Activated T-cell treated with anti-CD3 and anti-CD28 coated beads, Interleukin-2, amount 50 U/mL, for 4 hours (primary cell): ENCODE data around the gene CPNE2. TPM values are rescaled to one million over a fixed set of nuclear protein-coding genes. Genes with fewer than 3 reads are reported as not detected.

Source experiments
- ATAC-seq, 2 donors: fragments of 200-7000 bp; cut with Tn5 transposase; one replicate each; pipeline ENCODE4 v1.10.0; 2021
- DNase-seq: peaks from one replicate; pipeline ENCODE4 v3.0.0-alpha.2; 2020
- H3K27me3 Mint-ChIP-seq: one replicate; pipeline ENCODE4 v1.8.0; 2021; ENCODE audit warnings: low read depth, mixed read lengths
- H3K36me3 Mint-ChIP-seq: one replicate; pipeline ENCODE4 v1.8.0; 2022; ENCODE audit warnings: mixed read lengths; ENCODE audit not compliant: insufficient read depth
- H3K4me1 Mint-ChIP-seq: one replicate; pipeline ENCODE4 v1.8.0; 2021; ENCODE audit warnings: low read depth, mixed read lengths
- H3K4me3 Mint-ChIP-seq: one replicate; pipeline ENCODE4 v1.8.0; 2021; ENCODE audit warnings: mild to moderate bottlenecking, moderate library complexity, mixed read lengths
- H3K9me3 Mint-ChIP-seq: one replicate; pipeline ENCODE4 v1.8.0; 2021; ENCODE audit warnings: mixed read lengths
- total RNA-seq, 3 donors: library from RNA; stranded (reverse); gene quantifications; one replicate each; pipeline ENCODE4 v1.2.1, GENCODE V29; 2021

The CPNE2 gene
- total RNA-seq, 3 donors from 2014 or later, result 2.4 to 4.0 (median 2.9) TPM

DNA sequence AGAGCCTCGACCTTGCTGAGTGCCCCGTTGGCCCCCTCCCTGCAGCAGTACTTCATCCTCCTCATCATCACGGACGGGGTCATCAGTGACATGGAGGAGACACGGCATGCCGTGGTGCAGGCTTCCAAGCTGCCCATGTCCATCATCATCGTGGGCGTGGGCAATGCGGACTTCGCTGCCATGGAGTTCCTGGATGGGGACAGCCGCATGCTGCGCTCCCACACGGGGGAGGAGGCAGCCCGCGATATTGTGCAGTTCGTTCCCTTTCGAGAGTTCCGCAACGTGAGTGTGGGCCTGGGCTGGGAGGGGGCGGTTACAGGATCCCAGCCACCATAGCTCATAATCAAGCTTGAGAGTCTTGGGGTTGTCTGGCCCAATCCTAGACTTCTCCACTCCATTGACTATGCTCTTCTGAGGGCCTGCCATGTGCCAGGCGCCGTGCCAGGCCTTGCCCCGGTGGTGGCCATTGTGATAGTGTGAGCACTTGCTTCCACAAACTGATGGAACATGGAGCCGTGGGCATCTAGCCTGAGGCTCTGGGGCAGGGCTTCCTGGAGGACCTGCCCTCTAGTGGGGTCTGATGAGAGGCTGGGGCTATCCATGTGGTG, 53.8 kb downstream of the CPNE2 start:
- DNase-seq (no peak), ATAC-seq (no peak)
- H3K9me3 Mint-ChIP-seq, result no peaks in the 10 kb centered on the region
- peaks cover 34% of the 10 kb centered on the region for H3K4me1 Mint-ChIP-seq
- H3K36me3 Mint-ChIP-seq, result no peaks in the 10 kb centered on the region
- H3K4me3 Mint-ChIP-seq, result no peak overlapping the region
- H3K27me3 Mint-ChIP-seq, result no peaks in the 10 kb centered on the region

- Mint-ChIP-seq H3K4me1 (peaks cover 30% of the 10 kb centered on the region), H3K36me3 (no peaks in the 10 kb centered on the region), H3K9me3 (no peaks in the 10 kb centered on the region), H3K27me3 (no peaks in the 10 kb centered on the region), H3K4me3 (no peak overlapping the region)
- no peak for ATAC-seq
- DNase-seq, result no peak
Measured at GRCh38 chr16:57146735-57147134, 54.4 kb downstream of the CPNE2 start.

- no peaks in the 10 kb centered on the region for H3K9me3 Mint-ChIP-seq
- H3K36me3 Mint-ChIP-seq, result peaks cover 6% of the 10 kb centered on the region
- DNase-seq, result no peak
- no peak overlapping the region for H3K4me3 Mint-ChIP-seq
- H3K4me1 Mint-ChIP-seq, result peaks cover 30% of the 10 kb centered on the region
- no peaks in the 10 kb centered on the region for H3K27me3 Mint-ChIP-seq
- ATAC-seq, result no peak
Measured at GRCh38 chr16:57147381-57148221, 55.2 kb downstream of the CPNE2 start.

DNA sequence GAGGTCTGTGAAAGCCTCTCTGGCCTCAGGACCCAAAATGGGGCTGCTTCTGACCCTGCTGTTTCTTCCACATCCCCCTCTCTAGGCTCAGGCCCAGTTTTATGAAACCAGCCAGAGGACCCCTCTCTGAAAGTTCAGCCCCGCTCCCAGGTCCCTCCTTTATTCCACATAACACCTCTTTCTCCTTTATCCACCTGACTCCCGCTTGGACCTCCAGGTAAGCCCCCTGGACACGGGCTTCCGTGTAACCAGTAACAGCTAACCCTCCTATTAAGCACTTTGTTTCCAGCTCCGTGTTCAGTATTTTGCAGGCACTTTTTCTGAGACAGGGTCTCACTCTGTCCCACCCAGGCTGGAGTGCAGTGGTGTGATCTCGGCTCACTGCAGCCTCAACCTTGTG, 56.1 kb downstream of the CPNE2 start:
- Mint-ChIP-seq H3K27me3 (no peaks in the 10 kb centered on the region), H3K9me3 (no peaks in the 10 kb centered on the region), H3K36me3 (peaks cover 12% of the 10 kb centered on the region), H3K4me1 (peaks cover 22% of the 10 kb centered on the region), H3K4me3 (no peak overlapping the region)
- ATAC-seq (no peak), DNase-seq (no peak)

DNA sequence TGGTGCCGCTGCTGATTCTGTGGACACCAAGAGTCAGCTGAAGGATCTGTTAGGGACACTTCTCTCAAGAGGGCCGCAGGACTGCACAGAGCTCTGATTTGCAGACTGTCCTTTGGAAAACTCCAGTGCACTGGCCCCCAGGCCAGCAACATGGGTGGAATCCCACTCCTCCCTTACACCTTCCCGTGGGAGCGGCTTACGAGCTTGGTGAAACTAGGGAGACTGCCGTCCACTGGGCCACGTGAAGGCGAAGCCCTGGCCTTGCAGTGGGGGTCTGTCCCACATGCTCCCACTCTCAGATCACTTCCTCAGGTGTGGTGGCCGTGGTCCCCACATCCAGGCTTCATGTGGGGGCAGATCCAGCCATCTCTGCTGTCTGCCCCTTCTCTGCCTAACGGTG, 57.0 kb downstream of the CPNE2 start:
- DNase-seq (no peak), ATAC-seq (no peak)
- H3K9me3 Mint-ChIP-seq, result no peaks in the 10 kb centered on the region
- H3K36me3 Mint-ChIP-seq, result peaks cover 20% of the 10 kb centered on the region
- H3K27me3 Mint-ChIP-seq, result no peaks in the 10 kb centered on the region
- H3K4me3 Mint-ChIP-seq, result no peak overlapping the region
- peaks cover 18% of the 10 kb centered on the region for H3K4me1 Mint-ChIP-seq

DNA sequence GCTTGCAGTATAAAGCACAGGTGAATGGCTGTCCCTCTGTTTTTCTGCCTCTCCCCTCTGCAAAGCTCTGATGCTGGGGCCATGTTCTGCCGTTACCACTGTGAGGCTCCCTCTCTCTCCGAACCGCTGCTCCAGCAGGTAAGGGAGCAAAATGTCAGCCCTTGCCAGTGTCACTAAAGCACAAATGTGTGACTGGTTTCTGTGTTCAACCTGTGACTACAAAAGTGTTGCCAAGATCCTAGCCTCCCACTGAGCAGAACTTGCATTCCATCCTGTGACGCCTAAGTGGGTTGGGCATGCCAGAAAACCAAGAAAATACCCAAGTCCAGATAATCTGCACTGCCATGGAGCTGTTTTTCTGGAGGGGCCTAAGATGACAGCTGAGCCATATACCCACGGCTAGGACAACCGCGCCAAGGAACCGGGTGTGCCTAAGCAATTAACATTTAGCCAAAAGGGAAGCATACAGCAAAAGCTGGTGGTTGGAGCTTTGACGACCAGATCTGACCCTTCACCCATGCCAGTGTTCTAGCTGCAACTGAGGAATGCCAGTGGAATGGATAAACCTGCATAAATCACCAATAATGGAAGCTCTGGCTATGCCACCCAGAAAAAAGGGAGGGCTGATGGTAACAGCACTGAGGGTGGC, 58.4 kb downstream of the CPNE2 start:
- DNase-seq (no peak), ATAC-seq (no peak)
- Mint-ChIP-seq H3K27me3 (no peaks in the 10 kb centered on the region), H3K4me1 (peaks cover 16% of the 10 kb centered on the region), H3K4me3 (no peak overlapping the region), H3K9me3 (no peaks in the 10 kb centered on the region), H3K36me3 (peaks cover 21% of the 10 kb centered on the region)

DNA sequence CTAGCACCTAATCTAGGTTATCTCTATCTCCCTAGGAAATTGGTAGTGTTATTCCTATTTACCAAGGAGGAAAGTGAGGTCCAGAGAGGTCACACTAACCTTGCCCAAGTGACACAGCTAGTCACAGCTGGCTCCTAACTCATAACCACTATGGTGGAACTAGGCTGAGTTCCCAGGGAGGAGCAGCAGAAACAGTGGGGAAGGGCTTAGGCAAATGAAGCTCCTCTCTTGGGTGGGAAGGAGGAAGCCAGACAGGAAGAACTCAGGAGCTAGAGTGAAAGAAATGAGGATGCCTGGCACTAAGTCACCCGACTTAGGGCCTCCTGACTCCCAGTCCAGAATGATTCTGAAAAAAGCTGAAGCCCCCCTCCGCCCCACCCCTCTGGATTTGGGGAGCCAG, 59.0 kb downstream of the CPNE2 start:
- H3K9me3 Mint-ChIP-seq, result no peaks in the 10 kb centered on the region
- DNase-seq (no peak), ATAC-seq (no peak)
- peaks cover 21% of the 10 kb centered on the region for H3K4me1 Mint-ChIP-seq
- no peaks in the 10 kb centered on the region for H3K27me3 Mint-ChIP-seq
- peaks cover 27% of the 10 kb centered on the region for H3K36me3 Mint-ChIP-seq
- H3K4me3 Mint-ChIP-seq, result no peak overlapping the region

- ATAC-seq, result no peak
- DNase-seq, result no peak
- peaks cover 32% of the 10 kb centered on the region for H3K36me3 Mint-ChIP-seq
- H3K4me1 Mint-ChIP-seq, result peaks cover 25% of the 10 kb centered on the region
- H3K27me3 Mint-ChIP-seq, result no peaks in the 10 kb centered on the region
- no peaks in the 10 kb centered on the region for H3K9me3 Mint-ChIP-seq
- no peak overlapping the region for H3K4me3 Mint-ChIP-seq
Measured at GRCh38 chr16:57152096-57153093, 60.0 kb downstream of the CPNE2 start.

DNA sequence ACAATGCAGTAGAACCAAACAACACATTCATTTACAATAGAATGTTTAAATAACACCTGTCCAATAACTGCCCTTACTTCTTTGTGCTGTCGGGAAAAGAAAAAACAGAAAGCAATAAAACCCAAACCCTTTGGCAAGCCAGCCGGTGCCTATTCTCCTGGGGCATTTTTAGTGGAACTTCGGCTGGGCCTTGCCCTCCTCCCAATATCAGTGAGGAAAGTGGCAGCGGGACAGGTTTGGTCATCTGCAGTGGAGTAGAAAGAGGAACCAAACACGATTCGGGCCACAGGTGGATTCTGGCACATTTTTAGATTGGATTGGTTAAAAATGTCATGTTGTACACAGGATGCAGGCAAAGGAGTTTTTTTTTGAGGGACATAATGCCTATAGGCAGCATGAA, 61.5 kb downstream of the CPNE2 start:
- ATAC-seq (no peak), DNase-seq (no peak)
- Mint-ChIP-seq H3K9me3 (no peaks in the 10 kb centered on the region), H3K4me3 (no peak overlapping the region), H3K27me3 (no peaks in the 10 kb centered on the region), H3K36me3 (peaks cover 40% of the 10 kb centered on the region), H3K4me1 (peaks cover 20% of the 10 kb centered on the region)

DNA sequence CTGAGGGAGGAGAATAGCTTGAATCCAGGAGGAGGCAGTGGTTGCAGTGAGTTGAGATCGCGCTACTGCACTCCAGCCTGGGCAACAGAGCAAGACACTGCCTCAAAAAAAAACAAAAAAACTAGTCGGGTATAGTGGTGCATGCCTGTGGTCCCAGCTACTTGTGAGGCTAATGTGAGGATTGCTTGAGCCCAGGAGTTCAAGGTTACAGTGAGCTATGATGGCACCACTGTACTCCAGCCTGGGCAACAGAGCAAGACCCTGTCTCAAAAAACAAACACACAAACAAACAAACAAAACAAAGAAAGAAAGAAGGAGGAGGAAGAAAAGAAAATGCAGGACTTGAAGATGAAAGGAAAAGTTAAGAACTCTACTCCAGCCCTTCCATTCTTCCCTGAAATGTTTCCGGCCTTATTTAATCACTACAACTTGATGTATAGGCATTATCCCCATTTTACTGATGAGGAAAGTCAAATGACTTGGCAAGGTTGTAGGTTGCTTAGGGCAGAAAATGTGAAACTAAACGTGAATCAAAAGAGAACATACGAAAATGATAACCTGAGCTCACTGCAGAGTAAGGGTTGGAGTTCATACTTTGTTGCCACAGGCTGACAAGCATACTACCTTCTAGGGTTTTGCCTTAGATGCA, 63.4 kb downstream of the CPNE2 start:
- no peak overlapping the region for H3K4me3 Mint-ChIP-seq
- no peaks in the 10 kb centered on the region for H3K9me3 Mint-ChIP-seq
- H3K4me1 Mint-ChIP-seq, result peaks cover 22% of the 10 kb centered on the region
- DNase-seq (no peak), ATAC-seq (no peak)
- H3K27me3 Mint-ChIP-seq, result no peaks in the 10 kb centered on the region
- H3K36me3 Mint-ChIP-seq, result peaks cover 53% of the 10 kb centered on the region

- Mint-ChIP-seq H3K4me3 (no peak overlapping the region), H3K36me3 (peaks cover 53% of the 10 kb centered on the region), H3K9me3 (no peaks in the 10 kb centered on the region), H3K4me1 (peaks cover 22% of the 10 kb centered on the region), H3K27me3 (no peaks in the 10 kb centered on the region)
- DNase-seq (no peak), ATAC-seq (no peak)
Measured at GRCh38 chr16:57156351-57156703, 63.9 kb downstream of the CPNE2 start.

DNA sequence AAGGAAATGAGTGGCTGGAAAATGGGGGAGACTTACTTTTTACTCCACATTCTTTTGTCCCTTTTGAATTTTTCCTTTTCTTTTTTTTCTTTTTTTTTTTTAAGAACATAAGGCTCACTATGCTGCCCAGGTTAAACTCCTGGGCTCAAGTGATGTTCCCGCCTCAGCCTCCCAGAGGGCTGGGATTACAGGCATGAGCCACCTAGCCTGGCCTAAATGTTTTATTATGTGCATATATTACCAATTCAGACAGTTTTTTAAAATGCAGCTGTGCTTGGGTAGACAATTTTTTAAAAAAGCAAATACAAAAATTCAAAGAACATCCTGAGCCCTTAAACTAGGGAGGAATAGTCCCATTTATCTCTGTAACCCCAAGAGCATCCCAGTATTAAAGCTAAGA, 65.2 kb downstream of the CPNE2 start:
- ATAC-seq, result no peak
- Mint-ChIP-seq H3K4me1 (peaks cover 14% of the 10 kb centered on the region), H3K9me3 (no peaks in the 10 kb centered on the region), H3K36me3 (peaks cover 47% of the 10 kb centered on the region), H3K27me3 (no peaks in the 10 kb centered on the region), H3K4me3 (no peak overlapping the region)
- no peak for DNase-seq

DNA sequence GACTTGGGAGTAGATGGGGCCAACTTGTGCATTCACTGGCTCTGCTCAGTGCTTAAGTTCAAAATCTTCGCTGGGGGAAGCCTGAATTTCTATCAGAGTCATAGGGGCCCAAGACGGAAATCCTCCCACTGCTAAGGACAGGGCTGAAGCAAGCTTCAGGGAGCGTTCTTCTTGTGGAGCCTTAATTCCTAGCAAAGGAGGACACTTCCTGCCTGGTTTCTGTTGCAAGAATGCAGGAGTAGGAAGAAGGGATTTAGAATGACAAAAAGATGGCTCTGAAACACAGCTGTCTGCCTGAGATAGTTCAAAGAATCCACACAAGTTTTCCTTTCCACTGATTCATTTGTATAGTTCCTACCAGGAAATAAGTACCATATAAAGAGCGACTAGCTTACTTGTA, 67.1 kb downstream of the CPNE2 start:
- no peaks in the 10 kb centered on the region for H3K27me3 Mint-ChIP-seq
- no peaks in the 10 kb centered on the region for H3K9me3 Mint-ChIP-seq
- DNase-seq (no peak), ATAC-seq (no peak)
- H3K4me3 Mint-ChIP-seq, result no peak overlapping the region
- peaks cover 13% of the 10 kb centered on the region for H3K4me1 Mint-ChIP-seq
- H3K36me3 Mint-ChIP-seq, result peaks cover 43% of the 10 kb centered on the region

DNA sequence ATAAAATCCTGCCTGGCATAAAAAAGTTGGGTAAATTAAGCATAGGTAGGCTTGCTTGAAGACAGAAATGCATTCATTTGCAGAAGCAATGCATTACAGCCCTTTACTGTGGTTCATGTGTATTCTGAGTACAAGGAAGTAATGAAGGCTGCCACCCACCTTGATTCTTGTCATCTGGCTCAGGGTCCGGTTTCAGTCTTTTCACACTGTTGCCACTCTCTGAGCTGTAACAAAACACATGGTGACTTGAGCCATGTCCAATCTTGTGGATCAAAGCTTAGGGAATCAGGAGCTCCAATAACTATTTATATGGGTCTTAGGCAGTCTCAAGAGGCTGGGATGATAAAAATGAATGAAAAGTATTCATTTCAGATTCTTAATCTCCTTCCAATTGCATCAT, 71.5 kb downstream of the CPNE2 start:
- Mint-ChIP-seq H3K36me3 (peaks cover 37% of the 10 kb centered on the region), H3K9me3 (no peaks in the 10 kb centered on the region), H3K4me1 (peaks cover 8% of the 10 kb centered on the region), H3K27me3 (no peaks in the 10 kb centered on the region), H3K4me3 (no peak overlapping the region)
- DNase-seq, result no peak
- ATAC-seq, result no peak
